GM19467 (cell line): ENCODE measurements around the gene ADGRL2.

Source experiments
- ATAC-seq: cut with Tn5 transposase; IDR thresholded peaks from one replicate; pipeline ENCODE4 v1.9.1; 2021; ENCODE audit warnings: mild to moderate bottlenecking, moderate library complexity; ENCODE audit not compliant: unreplicated experiment

The ADGRL2 gene

DNA sequence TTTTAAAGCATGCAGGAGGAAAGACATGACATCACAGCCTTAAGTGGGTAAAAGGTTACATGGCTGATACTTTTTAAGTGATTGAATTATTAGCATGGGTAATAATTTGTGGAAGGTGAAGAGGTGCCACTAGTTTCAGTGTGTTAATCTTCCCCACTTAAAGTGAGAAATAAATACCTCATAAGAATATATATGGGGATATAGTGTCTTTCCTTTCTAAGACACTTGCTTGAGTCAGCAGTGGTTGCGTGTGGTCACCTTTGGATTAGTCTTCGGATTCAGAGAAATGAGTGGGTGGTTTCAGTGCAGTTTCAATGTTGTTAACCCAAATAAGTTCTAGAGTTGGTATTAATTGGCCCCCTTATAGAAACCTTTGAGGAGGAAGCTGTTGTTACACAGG lies 94.1 kb downstream of the ADGRL2 start:
- ATAC-seq, result no peak

- no peak for ATAC-seq
These were observed 98.6 kb downstream of the ADGRL2 start for GRCh38 chr1:81899214-81899821.

GRCh38 chr1:81907575-81907974 lies 106.8 kb downstream of the ADGRL2 start:
- ATAC-seq, result no peak

DNA sequence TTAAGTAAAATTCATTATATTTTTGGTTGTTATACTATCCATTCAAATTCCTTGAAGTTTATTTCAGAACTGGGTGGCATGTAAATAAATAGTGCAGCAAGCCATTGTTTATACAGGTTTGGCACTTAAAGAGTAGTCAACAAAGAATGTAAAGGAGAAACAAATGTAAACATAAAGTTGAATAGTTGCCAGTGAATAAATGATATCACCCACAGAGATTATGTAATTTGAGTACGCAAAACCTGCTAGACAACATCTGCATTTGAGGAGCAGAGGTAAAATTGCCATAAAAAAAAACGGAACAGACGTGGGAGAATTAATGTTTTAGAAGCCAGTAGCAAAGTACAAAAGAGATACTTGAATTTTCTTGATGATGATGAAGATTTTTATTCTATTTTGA lies 111.6 kb downstream of the ADGRL2 start:
- no peak for ATAC-seq

- no peak for ATAC-seq
These were observed 115.2 kb downstream of the ADGRL2 start for GRCh38 chr1:81915937-81916336.

DNA sequence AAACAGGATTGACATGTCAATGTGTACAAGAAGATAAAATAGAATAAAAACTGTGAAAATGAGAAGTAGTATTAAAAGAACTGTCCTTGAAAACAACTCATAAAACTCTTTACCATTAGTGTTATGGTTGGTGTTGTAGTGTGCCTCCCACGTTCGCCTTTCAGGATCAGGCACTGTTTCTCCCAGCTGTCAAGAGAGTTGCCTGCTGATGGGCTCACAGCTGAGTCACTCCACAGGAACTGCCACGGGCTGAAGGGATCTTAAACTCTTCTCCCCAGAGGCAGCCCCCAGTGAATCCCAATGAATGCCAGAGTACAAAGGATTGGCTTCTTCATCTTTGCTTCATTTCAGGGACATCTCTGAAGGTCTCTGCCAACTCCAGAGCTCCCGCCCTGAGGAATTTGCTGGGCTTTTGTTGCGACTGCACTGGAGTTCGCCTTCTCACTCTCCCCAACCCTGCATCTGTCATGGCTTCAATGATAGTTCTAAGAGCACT lies 119.6 kb downstream of the ADGRL2 start:
- ATAC-seq, result no peak

GRCh38 chr1:81920886-81921285 lies 120.2 kb downstream of the ADGRL2 start:
- no peak for ATAC-seq

- ATAC-seq, result no peak
These were observed 120.6 kb downstream of the ADGRL2 start for GRCh38 chr1:81921344-81921743.

GRCh38 chr1:81921851-81922462 lies 121.2 kb downstream of the ADGRL2 start:
- ATAC-seq, result no peak

DNA sequence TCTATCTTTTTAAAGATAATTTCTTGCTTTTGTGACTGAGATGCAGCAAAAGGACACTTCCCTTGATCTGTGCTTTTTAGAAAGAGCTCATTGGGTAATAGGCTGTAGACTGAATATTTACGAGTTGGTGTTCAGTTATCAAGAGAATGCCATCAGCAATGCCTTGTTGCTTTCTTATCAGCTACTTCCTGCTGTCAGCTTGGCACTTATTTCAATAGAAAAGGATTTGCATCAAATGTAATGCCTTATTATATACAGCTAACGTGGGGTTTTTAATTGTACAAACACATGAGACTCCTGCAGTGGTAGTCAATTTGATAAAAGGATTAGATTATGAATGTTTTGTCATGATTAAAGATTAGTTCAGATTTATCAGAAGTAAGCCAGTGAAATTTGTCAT lies 122.2 kb downstream of the ADGRL2 start:
- ATAC-seq, result no peak

DNA sequence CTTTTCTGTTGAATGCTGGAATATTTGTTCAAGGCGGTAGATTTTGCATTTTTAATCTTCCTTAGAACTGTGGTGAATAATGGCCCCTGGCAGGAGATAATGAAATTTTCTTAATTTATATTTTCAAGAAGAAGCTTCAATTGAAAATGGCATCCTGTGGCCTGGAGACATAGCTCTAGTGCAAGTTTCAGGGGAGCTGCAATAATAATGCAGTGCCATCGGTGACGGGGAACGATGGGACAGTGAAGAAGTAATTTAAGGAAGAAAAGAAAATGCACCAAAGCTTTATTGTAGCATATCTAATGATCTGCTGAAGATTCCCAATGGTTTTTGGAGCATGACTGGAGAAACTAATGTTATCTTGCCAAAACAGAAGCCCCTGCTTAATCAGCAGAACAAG lies 128.4 kb downstream of the ADGRL2 start:
- ATAC-seq, result no peak

DNA sequence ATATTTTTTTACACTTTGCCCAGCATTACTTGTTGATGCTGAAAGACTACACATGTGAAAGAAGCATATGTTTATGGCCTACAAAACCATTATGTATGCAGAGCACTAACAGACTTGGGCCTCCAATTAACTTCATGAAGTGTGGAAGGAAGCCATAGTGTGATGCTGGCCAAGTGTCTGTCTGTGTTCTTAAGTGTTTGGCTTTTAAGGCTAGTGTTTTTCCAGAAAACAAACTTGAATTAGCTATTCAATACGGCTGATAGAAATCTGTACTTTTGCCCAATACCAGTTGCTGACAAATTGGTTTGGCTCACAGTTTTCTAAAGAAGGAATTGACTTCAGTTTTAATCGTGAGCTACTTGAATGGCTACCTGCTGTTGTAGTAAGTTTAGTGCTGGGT lies 136.1 kb downstream of the ADGRL2 start:
- no peak for ATAC-seq

DNA sequence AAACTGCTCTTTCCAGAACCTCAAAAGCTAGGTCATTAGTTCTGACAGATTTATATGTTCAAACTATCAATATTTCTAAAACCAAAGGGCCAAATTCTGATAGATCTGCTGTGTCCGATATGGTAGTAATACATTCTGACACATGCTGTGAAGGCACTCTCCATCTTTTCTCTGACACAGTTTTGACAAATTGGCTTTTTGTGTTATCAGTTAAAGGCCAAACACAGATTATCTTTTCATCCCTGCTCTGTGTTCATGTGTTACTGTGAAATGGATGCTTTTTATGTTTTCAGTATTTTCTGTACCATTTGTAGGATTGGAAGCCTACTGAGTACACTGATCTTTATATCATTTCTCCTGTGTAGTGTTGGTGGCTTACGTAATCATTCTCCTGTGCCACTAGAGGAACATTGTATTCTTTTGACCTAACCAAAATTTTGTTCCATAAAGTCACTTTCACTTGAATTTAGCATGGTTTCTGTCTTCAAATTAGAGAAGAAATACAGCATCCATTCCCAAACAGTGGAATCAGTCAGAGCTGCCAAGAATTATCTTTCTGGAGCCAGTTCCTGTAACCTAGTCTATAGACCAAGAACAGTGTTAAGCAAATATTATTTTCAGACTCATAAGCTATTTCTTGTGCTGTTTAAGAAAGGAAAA lies 137.2 kb downstream of the ADGRL2 start:
- no peak for ATAC-seq

GRCh38 chr1:81948495-81948894 lies 147.8 kb downstream of the ADGRL2 start:
- no peak for ATAC-seq

DNA sequence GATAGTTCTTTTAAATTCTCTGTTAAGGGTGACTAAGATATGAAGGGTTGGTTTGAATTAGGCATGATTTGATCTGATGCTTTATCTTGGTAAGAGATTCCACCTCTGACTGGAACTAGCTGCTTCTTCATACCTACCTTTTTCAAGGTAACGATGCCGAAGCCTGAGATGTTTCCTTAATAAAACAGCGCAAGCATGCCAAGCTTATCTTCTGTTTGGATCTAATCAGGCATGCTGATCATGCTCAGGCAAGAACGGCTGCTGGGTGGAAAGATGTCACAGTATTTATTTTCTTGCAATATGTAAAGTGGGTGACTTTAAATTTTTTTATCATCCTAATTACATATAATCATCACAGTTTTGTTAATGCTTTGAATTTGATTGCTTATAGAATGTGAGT lies 148.7 kb downstream of the ADGRL2 start:
- ATAC-seq, result no peak

DNA sequence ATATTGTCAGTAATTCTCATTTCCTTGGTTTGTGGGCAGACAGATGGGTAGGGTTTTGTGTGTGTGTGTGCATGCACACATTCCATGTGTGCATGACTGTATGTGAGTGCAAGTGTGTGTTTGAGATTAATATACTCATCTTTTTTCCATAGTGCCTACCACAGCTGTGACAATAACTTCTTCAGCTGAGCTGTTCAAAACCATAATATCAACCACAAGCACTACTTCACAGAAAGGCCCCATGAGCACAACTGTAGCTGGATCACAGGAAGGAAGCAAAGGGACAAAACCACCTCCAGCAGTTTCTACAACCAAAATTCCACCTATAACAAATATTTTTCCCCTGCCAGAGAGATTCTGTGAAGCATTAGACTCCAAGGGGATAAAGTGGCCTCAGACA lies 149.3 kb downstream of the ADGRL2 start:
- ATAC-seq, result no peak

- no peak for ATAC-seq
These were observed 150.0 kb downstream of the ADGRL2 start for GRCh38 chr1:81950591-81951244.

- no peak for ATAC-seq
These were observed 153.8 kb downstream of the ADGRL2 start for GRCh38 chr1:81954534-81955020.

GRCh38 chr1:81967951-81968350 lies 167.2 kb downstream of the ADGRL2 start:
- no peak for ATAC-seq

- ATAC-seq, result no peak
These were observed 169.7 kb downstream of the ADGRL2 start for GRCh38 chr1:81970416-81970815.

DNA sequence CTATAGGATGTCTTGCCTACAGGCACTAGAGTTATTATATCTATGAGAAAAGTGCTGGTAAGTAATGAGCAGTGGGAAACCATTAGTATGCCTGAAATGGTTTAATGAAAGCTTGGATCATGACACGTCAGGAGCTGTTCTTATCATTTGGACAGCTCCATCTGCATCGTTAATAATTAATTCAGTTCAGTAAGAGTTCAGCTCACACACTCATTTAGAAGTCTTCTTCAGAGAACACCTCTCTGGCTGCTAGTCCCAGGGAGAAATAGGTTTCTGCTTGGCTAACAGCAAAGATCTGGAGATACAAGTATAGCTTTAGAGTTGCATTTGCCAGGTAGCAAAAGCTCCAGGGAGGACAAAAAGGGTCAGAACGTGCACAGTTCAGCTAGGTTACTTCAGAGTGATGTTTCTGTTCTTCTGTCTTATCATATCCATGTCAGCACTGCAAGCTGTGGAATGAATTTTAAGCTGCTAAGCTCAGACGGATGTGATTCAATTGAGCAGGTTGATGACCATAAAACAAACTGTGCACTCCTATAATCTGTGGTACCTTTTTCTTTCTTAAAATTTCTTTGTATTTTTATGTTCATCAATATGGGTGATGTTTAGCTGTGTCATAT lies 173.6 kb downstream of the ADGRL2 start:
- ATAC-seq, result no peak
